GM18502 (cell line): ENCODE data around the gene ERC1.
A peak's percentile ranks its signal among the peaks of the same experiment; 100 is the strongest.
"Not testable (repeated sequence)": the region's sequence is repeated elsewhere in the genome, so short reads cannot be mapped to it uniquely, and the experiment has no call there.

Source experiments
- ATAC-seq: cut with Tn5 transposase; IDR thresholded peaks from one replicate; pipeline ENCODE4 v1.9.1; 2021; ENCODE audit warnings: mild to moderate bottlenecking; ENCODE audit not compliant: unreplicated experiment, poor library complexity

ERC1 gene

GRCh38 chr12:1174659-1175058, 183.6 kb downstream of the ERC1 start:
- no peak for ATAC-seq

DNA sequence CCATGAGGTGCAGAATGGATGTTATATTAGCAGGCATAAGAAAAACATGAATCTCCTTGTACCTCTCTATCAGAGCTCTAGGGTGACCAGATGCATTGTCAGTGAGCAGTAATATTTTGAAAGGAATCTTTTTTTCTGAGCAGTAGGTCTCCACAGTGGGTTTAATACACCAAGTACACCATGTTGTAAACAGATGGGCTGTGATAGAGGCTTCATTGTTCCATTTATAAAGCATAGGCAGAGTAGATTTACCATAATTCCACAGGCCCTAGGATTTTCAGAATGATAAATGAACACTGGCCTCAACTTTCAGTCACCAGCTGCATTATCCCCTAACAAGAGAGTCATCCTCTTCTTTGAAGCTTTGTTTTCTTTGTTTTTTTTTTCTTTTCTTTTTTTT, 185.2 kb downstream of the ERC1 start:
- ATAC-seq, result no peak

DNA sequence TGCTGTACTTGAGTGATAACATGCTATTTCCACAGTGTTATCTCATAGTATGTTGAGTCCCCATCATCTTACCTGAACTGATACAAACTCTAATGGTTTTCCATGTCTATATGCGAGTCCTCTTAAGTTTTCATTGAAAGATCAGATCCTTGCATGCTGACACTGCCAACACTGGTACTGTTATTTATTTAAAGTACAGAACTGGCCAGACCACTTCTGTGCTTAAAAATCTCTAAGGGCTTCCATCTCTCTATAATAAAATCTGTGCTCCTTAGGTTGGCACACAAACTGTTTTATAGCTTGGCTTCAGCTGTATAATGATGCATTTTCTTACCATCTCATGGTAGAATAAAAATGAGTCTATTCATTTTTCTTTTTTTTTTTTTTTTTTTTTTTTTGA, 188.1 kb downstream of the ERC1 start:
- no peak for ATAC-seq

DNA sequence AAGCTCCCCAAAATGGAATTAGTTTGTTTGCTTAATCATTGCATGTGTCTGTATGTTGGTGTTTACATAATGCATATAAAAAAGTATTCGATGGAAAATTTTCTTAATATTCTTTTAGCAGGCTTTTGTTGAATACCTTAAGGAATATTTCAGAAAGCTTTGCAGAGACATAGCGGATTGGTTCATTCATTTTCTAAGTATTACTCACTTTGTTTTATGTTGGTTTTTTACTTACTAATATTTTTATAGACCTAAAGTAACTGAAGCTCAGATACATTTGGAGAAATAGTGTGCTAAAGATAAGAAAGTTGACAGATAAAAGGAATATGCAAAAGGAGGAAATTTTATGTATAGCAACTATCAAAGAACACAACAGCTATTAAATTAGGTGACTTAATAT, 191.0 kb downstream of the ERC1 start:
- ATAC-seq, result no peak

DNA sequence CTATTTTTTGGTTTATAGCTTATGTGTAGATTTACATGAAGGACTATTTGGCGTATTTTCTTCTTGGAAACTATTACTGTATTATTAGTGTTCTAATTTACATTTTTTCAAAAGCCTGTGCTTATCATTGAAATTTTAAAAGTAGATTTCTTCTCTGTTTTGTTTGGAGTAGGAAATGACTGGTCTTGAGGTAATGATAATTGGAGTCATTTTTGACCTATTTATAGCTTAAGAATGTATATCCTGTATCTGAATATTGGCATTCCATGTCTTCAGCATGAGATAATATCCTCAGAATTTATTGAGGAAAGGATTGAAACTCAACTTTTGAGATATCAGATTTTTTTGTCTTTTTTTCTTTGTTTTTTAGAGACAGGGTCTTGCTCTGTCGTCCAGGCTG, 193.4 kb downstream of the ERC1 start:
- no peak for ATAC-seq

DNA sequence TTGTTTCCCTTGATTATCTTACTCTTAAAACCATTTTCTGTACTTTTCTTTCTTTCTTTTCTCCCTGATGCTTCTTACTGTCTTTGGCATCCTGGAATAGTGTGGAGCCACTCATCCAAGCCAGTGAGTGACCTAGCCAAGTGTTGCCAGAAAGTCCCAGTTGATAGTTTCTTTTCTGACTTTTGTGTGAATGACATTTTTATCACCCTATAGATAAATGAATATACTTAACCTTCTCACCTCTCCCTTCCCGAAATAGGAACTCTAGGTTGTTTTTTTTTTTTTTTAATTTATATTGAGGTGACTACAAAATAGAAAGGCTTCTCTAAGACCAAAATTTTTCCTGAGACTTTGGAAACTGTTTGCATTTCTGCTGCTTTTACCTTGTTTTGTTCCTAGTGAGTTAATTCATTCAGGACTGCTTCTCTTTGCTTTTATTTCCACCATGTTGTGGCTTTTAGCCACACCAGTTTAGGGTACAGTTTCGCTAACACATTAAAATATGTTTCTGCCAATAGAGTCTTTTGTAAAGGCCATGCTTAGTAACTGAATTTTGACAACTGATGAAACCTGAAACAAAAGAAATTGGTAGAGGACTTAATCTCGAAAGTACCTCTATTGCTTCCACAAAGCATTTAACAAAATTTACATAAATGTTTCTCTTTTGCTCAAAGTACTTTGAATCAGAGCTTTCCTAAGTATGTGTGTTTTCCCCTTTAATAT, 194.6 kb downstream of the ERC1 start:
- no peak for ATAC-seq

DNA sequence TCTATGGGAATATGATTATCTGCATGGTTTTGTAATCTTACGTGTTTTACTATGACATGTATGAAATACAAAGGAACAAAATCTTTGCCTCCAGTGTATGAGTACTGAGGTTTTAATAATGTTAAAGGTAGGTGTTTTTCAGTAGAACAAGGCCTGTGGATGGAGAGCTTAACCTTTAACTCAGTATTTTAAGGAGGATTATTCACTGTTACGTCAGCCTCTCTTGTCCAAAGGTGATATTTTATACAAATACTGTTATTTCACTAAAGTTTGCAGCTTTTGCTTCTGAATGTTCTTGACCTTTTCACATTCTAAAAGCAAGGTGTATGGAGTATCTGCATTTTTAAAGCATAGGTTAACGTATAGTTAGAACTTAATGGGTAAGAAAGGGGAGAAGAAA, 195.3 kb downstream of the ERC1 start:
- no peak for ATAC-seq

GRCh38 chr12:1188016-1188415, 197.0 kb downstream of the ERC1 start:
- no peak for ATAC-seq

- no peak for ATAC-seq
Observed at GRCh38 chr12:1189163-1189562, 198.1 kb downstream of the ERC1 start.

- ATAC-seq, result no peak
Observed at GRCh38 chr12:1195513-1195912, 204.5 kb downstream of the ERC1 start.

DNA sequence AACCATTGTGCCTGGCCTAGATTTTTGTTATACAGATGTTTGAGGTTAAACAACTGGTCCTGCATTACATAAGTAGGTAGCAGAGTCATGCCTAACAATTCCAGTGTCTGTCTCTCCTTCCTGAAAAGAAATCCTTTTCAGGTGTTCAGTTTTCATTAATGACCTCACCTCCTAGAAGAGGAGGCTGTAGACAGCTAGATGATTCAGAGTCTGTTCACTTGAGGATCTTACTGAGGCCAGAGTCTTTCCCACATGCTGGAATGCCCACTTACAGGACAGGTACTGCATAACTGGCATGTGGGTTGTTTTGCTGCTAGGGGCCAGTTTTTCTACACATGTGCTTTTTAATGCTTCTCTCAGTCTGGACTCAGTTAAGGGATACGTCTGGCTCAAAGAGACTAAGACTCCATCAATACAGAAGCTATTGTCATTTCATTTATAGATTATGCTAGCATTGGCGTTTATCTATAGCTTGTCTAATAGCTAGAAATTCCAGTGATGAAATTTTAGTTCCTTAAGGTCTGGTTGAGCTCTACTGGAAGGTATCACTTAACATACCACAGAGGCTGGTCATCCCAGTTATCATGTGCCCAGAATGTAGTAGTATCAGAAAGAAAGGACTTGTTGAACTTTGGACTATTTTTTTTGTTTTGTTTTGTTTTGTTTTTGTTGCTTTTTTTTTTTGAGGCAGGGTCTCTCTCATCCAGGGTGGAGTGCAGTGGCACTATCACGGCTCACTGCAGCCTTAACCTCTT, 206.4 kb downstream of the ERC1 start:
- no peak for ATAC-seq

- not testable (repeated sequence) for ATAC-seq
Observed at GRCh38 chr12:1198854-1199253, 207.8 kb downstream of the ERC1 start.

DNA sequence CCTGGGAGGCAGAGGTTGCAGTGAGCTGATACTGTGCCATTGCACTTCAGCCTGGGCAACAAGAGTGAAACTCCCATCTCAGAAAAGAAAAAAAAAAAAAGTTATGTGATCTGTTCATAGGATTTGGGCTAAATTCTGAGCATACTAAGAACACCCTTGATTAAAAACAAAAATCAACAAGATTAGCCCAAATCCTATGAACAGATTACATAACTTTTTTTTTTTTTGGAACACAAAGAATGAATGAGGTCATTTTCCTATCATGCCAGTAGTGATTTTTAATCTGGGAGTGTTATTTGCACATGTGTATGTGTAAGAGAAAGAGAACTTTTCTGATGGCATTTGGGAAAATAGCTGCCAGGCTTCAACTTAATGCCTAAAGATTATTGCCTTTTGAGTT, 208.7 kb downstream of the ERC1 start:
- no peak for ATAC-seq

DNA sequence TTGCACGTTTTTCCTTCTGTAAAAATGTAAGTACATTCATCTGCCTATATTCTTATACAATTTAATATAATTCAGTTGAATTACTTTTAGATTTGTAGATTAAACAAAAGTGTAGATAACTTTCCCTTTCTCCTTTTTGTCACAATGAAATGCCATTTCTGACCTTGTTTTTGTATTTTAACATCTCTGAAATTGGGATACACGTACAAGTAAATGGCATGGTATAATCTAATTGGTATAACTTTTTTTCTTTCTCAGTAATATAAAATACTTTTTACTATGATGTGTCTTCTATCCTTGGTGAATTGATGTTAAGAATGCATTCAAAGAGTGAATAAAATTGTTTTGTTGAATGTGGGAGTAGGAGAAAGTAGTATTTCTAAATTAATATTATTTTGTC, 210.0 kb downstream of the ERC1 start:
- no peak for ATAC-seq

DNA sequence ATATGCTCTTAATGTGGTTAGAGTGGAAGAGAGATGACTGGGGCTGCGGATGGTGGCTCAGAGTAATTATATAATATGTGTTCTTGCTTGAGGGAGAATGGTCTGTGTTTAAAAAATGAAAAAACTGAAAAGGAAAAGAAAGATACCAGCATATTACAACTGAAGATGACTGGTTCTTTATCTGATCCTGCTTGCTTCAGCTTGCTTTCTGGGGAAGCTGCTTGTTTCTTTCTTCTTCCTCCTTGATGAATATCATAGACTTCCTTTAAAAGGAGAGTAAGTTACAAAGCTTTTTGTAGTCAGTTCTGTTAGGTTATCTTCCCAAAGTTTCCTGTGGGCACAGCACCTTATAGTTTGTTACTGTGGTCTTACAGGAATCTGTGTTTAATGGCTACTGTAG, 210.9 kb downstream of the ERC1 start:
- no peak for ATAC-seq

DNA sequence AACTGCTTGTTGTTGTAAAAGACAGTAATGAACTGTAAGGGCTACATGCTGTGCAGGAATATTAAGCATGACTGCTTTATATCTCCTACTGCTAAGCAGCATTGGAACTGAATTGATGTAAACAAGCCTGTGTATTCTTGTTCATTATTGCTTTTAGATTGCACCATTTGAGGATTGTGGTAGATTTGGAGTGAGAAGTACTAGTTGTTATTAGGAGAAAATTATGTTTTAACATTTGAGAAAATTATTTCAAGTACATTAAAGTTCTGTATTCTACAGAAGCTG, 212.7 kb downstream of the ERC1 start:
- ATAC-seq, result no peak

GRCh38 chr12:1204581-1205121, 213.6 kb downstream of the ERC1 start:
- ATAC-seq, result peak; percentile 71

DNA sequence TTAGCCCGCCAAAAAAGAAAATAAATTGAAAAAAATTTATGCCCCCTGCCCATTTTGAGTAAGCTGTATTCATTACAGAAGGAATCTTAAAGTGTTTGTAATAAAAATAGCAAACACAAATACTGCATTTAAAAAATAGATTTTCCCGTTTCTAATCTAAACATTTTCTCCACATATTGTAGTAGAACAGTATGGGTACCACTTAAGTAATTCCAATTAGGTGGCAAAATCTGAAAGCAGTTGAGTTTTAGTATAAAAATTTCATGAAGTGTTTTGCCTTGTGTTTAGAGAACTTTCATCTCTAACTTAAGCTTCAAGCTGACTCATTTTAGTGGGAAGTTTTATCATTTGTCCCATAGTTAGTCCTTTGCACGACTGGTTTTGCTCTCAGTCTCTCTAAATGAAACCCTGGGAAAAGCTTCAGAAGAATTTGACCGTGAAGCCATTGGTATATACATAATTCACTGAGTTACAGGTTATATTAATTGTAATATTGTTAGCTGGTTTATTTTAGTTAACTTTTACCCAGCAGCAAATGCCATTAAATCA, 214.6 kb downstream of the ERC1 start:
- no peak for ATAC-seq

DNA sequence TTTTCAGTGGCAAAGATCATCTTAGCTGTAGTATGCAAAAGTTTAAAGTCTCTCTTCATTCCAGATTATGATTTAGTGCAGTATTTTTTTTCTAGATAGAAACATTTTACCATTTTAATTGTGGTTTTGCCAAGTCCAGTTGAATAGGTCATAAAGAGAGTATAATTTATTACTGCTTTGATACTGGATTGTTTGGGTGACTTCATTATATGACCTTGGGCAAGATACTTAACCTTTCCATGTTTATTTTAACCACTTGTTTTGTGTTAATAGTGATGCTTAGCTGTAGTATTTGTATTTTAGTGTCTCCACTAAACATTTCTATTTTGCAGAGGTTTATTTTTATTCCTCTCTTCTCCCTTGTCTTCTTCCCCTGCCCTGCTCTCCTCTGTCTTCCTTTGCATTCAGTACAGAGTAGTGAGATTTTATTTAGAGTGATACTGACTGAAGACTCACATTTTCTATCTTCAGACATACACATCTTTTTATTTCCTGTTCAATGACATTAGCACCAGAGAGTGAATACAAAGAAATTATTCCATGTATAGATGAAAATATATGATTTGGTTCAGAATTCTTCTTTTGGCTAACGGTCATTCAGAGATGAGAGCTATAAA, 215.2 kb downstream of the ERC1 start:
- ATAC-seq, result no peak

DNA sequence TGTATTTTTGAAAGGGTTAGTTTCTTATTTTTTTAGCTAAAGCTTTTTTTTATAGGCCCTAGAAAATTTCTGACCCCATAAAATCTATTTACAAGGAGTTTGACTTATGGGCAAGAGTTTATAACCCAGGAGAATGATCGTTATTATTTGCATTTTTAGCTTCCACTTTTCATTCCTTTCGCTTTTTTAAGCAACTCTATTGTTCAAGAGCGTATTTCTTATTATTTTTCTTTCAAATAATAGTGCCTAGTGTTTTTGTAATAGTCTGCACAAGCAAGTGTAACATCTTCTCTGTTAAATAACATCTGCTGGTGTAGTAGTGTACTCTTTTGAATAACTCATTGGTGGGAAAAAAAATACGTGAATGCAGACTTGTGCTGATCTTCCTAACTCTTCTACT, 216.3 kb downstream of the ERC1 start:
- ATAC-seq, result no peak

- not testable (repeated sequence) for ATAC-seq
Observed at GRCh38 chr12:1208719-1209118, 217.7 kb downstream of the ERC1 start.
